T-helper 2 cell (primary cell): ENCODE results near the gene TMEM207.

Experiments
- DNase-seq, 5 experiments: peaks; one replicate each; pipeline versions ENCODE4 v3.0.0 to v3.0.0-alpha.2; 2012 to 2022

The TMEM207 gene

DNA sequence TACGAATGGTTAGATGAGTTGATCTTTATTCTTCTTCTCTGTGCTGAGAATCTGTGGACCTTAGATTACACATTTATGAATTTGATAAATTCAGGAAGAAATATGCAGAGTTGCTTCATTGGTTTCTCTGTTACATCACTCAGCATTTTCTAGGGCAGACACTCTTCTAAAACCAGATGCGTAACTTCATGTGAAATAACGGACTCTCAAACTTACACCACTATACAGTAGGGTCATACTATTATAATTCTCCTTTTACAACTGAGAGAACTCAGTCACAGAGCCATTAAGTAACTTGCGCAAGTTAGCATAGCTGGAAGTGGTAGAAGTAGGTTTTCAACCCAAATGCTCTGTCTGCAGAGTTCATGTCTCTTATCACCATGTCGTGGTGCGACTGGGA, 5.7 kb downstream of the TMEM207 start:
- DNase-seq, result no peak

DNA sequence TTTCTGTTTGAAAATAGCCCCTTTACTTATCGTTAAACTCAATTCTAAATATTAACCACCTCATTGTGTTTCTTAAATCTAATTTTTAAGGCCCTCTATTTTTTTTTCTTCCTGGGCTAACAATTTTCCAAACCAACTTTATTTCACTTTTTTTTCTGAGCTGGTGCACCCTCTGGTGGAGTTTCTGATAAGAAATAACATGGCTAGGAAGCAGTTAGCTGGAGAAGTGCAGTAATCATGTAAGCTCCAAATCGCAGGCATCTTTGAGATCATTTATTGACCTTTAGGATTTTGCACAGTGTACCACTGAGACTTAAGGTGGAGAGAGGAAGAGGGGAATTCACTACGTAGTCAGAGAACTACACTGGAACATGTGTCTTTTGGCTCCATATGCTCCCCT, 6.4 kb downstream of the TMEM207 start:
- no peak for DNase-seq

DNA sequence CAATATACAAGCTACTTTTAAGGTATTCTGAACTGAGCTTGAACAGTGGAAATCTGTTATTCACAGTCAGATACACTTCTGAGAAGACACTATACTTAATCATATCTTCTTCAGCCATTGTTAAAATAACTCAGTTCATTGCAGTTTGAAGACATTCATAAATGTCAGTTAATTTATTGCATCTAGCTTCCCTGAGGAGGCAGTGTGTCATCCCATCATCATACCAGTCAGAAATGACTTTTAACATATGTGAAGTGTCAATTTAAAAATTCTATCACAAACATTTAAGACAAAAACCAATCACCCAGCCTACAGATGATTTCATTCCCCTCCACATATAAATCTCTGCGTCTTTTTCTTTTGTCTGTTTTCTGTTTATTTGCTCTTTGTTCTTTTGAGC, 7.5 kb downstream of the TMEM207 start:
- no peak for DNase-seq

DNA sequence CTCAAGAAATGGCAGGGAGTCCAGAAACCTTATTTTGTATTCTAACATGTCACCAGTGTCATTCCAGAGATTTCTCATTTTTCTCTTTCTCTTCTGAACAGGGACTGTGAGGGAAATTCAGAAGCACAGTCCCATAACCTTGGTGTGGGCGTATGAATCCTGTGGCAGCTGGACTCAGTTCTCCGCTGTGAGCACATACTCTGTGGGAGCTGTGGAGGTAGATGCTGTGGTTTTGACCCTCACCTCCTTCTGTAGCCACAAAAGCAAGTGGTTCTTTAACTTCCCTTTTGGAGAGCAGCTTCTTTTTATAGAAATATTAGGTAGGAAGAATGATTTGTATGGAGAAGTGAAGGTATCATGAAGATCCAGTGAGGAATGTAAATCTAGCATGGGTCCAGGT, 13.4 kb downstream of the TMEM207 start:
- no peak for DNase-seq

DNA sequence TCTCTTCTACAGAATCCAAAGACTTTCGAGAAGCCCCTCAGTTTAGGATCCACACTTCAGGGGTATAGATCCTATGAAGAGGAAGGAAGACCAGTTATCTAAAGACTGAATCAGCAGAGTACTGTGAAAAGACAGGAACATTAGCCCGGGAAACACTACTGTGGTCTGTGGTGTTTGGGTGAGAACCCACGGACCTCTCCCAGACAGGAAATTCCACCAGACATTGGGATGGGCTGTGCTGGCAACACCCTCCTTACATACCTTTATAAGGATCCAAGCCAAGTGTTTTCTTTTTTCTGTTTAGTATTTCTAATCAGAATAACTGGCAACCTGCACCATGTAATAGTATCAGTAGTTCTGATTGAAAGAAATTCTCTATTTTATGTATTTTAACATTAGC, 14.1 kb downstream of the TMEM207 start:
- no peak for DNase-seq

DNA sequence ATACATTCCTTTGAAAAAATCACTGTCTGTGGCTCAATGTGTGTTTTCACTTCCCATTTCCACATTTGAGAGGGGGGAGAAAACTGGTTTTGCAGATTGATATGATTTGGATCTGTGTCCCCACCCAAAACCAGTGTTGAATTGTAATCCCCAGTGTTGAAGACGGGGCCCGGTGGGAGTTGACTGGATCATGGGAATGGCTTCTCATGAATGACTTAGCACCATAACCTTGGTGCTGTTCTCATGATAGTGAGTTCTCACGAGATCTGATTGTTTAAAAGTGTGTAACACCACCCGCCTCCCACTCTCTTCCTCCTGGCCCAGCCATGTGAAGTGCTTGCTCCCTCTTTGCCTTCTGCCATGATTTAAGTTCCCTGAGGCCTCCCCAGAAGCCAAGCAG, 16.1 kb downstream of the TMEM207 start:
- DNase-seq, result no peak

DNA sequence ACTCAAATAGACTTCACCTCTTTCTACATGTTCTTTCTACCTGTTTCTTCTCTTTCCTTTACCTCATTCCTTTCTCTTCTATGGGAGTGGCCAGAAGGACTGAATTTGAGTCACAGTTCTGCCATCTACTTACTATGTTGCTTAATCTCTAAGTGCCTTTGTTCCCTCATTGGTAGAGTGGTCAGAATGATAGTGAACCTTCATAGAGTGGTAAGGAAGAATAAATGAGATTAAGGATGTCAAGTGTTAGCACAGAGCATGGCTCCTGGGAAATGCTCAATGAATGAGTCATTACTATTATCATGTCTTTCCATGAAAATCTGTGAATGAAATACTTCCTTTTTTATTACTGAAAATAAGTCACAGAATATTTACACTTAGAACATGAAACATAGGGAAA, 17.5 kb downstream of the TMEM207 start:
- no peak for DNase-seq

DNA sequence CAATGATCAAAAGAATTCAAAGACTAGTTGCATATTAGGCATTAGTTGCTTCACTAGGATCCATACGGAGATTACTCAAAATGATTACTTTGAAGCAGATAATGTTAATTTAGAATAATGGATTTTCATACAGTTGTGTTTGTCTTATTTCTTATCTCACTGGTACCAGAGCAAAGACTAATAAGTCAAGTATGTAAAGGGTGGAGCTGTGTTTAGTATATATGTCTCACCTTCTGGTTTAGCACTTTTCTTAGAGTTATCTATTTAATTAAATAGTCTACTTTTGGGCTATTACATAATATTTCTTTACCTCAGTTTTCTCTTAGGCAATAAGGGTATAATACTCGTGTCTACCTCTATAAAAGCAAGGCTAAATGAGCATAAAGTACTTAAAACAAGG, 18.8 kb downstream of the TMEM207 start:
- no peak for DNase-seq

DNA sequence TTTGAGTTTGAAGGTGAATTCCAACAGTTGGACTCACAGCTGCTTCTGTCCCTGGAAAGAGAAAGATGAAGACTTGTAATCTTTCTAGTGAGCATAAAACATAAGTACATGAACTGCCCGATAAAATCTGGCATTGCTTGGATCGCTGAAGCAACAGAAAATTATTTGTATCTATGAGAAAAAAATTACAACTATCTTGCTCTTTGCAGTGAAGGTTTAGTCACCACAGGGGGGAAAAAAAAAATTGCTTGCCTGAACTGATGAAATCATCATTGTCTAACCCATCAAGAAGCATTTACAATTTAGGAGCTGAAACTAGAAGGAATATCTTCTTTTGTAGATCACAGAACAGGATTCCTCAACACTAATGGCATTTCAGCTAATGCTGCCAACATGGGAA, 20.0 kb downstream of the TMEM207 start:
- DNase-seq, result no peak

DNA sequence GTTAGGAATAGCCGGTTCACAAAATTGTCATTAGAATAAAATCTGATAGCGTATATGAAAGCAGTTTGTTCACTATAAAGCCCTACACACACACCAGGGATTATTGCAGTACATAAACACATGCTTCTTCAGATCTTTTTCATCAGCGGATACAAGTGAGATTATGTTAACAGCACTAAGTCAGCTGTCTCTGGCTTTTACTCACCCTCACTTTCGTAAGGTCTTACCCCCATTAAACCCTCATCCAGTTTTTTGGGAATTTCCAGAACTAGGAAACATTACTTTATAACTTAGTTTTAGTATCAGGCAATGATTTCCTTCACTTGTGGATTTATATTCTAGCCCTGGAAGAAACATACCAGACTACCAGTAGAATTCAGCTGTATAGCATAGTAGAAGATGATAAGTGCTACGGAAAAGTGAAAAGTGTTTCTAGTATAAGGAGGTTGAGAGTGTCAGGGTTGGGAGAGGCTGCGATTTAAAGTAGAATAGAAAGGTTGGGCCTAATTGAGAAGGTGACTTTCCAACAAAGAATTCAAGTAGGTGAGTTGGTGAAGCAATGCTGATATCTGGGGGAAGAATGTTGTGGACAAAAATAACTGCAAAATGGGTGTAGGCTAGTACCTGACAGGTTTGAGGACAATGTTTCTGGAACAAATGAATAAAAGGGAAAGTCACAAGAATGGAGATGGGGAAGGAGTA, 22.7 kb downstream of the TMEM207 start:
- DNase-seq, result no peak

DNA sequence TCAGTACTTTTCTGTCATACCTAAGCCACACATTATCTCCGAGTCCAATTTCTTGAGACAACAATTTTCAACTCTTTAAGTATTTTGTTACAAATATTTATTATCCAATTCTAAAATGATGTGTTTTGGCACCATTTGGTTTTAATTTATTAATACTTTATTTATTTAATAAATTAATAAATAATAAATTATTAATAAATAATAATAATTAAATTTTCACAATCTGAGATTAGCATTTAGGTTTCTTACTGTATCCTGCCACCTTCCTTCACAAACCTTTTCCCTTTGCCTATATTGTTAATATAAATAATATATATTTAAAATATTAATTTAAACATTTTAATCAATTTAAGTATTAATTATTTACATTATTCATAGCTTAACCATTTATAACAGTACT, 23.9 kb downstream of the TMEM207 start:
- no peak for DNase-seq

DNA sequence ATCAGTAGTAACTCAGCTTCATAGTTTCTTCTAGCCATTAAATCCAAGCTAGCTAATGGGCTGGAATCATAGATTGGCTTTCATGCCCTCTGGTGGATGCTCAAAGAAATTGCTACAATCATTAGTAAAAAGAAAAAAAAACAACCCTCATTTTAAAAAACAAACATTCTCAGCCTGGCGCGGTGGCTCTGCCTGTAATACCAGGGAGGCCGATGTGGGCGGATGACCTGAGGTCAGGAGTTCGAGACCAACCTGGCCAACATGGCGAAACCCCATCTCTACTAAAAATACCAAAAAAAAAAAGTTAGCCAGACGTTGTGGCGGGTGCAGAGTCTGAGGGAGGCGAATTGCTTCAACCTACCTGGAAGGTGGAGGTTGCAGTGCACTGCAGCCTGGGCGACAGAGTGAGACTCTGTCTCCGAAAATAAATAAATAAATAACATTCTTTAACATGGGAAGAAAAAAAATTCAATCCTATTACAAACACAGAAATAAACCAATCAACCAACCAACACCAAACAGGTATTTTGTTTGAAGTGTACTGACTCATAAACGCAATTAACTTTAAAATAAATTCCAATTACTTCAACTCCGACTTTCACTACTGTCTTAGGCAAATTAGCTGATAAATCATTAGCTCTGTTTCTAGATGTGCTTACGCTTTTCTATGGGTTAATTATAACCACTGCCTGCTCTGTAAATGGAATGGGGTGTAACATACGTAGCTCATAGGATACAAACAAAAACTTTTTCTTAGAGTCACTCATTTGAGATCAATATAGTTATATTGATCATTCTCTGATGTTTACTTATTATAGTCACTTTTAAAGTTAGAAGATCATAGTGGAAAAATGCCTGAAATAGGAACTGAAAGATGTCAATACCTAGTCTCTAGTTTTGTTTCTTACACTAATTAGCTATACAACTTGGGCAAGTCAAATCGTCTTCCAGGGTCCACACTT, 24.9 kb downstream of the TMEM207 start:
- peak in 4 of 5 experiments; percentile 3 to 70 (median 6) for DNase-seq

DNA sequence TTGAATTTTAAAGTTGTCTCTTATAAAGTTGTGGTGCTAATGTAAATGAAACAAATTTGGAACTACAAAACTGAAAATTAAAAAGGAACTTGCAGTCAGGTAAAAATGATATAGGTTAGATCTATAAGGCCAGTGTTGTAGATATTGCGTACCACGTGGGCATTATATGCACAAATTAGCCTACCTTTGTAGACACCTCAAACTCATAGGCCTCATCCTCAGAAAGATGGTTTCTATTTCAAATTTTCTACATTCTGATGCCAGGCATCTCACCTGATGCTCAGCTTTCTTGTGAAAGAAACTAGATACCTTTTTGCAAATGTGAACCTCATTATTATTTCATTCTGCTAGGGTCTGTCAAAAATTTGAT, 25.6 kb downstream of the TMEM207 start:
- no peak for DNase-seq

DNA sequence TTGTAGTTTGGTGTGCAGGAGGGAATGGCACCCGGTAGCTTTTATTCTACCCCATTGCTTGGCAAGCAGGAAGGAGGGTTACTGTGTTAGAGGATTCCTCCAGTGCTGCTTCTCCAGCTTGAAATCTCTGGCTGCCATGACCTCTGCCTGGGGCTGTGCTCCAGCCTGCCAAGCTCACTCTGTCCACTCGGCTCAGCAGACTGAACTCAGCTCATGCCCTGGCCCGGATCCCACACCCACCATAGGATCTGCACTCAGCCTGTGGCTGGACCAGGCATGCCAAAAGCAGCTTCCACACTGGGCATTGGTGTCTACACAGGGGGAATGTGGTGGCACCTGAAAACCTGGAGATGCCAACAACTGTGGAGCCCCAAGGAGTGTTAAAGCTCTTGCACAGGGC, 35.4 kb downstream of the TMEM207 start:
- no peak for DNase-seq

DNA sequence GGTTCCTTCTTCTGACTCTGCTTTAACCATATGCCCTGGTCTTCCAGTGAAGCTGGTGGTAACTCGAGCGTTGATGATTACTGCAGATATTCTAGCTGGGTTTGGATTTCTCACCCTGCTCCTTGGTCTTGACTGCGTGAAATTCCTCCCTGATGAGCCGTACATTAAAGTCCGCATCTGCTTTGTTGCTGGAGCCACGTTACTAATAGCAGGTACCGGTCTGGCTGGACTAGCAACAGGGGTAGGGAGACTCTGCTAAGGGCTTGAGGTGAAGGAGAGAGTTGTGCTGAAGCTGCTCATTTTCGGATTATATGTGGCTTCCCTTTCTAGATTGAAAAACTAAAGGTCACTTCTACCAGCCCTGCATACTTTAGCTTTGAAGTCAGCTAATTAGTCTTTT, 45.0 kb downstream of the TMEM207 start:
- no peak for DNase-seq

DNA sequence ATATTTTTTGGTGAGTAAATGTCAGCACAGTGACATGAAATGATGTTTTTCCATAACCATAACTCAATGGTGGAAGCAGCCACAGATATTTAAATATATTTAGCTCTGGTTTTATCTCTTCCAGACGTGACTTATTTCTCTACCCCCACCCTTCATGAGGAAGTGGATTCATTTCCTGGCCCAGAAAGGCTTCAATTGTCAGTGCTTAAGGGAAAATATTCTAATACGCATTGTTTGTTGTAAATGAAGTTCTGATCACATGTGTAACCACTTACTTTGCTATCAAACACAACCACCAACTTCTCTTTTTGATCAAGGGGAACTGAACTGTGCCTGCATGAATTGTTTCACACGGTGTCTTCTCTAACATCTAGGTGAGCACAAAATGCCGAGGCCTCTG, 47.7 kb downstream of the TMEM207 start:
- DNase-seq, result no peak

DNA sequence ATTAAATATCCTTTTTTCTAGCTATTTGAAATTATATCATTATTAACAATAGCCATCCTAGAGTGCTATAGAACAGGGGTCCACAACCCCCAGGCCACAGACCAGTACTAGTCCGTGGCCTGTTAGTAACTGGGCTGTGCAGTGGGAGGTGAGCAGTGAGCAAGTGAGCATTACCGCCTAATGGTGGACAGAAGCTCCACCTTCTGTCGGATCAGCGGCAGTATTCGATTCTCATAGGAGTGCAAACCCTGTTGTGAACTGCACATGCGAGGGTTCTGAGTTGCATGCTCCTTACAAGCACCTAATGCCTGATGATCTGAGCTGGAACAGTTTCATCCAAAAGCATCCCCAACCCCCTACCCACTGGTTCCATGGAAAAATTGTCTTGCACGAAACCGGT, 50.0 kb downstream of the TMEM207 start:
- DNase-seq, result no peak

DNA sequence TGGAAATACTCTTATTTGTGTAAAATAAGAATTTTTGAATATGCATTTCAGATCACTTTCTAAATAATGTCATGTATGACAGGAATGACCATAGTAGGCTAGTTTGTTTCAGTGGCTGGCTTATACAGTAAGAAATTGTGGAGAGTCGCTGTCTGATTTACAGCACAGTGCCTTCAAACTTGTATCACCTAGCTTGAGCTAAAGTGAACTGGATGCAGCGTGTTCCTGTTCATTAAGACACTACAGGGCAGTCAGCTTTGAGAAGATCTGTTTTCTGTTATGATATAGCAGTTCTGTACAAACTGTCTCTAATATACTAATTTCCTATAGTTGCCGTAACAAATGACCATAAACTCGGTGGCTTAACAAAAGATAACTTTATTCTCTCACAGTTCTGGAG, 51.8 kb downstream of the TMEM207 start:
- DNase-seq, result no peak

DNA sequence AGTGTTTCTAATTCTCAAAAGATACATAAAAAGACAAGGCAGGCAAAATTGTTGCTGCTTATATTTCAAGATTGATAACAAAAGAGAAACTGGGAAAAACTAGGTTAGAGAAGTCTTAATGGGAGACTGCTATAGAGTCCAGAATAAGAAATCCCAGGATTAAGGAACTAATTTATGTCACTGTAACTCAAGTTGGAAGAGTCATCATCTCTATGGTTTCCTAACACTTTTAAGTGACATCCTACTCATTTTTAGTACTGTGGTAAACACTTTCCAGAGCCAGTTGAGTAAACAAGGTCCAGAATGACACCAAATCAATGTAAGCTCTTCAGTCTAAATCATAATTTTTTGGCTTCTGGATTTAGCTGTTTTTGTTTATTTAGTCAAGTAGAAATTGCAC, 53.7 kb downstream of the TMEM207 start:
- DNase-seq, result no peak

DNA sequence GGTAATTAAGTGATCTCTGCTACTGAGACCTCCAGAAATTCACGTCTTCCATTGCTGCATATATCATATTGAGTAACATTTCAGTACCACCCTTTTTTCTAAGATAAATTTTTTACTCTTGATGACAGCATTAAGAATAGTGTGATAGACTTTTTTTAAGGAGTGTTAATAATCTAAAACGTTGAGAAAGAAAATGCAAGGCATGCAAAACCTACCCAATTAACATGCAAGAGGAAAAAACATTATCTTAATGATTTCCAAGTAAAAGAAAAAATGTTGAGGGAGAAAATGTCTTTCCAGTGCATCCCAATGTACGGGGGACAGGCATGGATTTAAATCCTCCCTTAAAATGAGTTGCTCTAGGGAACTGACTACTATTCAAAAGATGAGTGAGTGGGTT, 61.0 kb downstream of the TMEM207 start:
- no peak for DNase-seq

DNA sequence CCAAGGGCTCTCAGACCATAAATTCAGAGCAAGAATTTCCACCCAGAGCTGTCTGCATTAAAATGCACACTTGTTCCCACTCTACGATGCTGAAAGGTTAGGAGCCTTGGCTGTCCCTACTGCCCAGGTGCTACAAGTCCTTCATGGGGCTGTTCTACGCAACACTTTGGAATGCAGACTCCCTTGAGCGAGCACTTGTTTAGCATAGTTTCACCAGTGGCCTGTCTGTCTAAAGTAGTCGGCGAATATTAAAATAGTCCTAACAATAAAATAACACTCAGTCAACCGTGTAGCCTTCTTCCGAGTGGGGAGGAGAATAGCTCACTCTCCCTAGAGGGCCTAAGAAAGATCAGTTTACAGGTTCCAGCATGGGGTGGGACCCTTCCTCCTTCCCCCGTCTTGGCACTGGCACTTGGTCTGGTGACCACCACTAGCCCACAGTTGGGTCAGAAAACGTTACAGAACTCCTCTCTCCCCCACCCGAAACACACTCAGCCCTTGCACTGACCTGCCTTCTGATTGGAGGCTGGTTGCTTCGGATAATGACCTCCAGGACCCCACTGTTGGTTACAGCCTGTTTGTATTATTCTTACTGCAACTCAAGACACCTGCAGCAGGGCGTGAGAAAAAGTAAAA, 62.0 kb downstream of the TMEM207 start, which contains the start of gene CLDN16:
Gene CLDN16 (plus strand): TSS at position 586 of the 636 bp plus-strand sequence. CDS start 167 bp downstream, outside the sequence.
- DNase-seq, result no peak

DNA sequence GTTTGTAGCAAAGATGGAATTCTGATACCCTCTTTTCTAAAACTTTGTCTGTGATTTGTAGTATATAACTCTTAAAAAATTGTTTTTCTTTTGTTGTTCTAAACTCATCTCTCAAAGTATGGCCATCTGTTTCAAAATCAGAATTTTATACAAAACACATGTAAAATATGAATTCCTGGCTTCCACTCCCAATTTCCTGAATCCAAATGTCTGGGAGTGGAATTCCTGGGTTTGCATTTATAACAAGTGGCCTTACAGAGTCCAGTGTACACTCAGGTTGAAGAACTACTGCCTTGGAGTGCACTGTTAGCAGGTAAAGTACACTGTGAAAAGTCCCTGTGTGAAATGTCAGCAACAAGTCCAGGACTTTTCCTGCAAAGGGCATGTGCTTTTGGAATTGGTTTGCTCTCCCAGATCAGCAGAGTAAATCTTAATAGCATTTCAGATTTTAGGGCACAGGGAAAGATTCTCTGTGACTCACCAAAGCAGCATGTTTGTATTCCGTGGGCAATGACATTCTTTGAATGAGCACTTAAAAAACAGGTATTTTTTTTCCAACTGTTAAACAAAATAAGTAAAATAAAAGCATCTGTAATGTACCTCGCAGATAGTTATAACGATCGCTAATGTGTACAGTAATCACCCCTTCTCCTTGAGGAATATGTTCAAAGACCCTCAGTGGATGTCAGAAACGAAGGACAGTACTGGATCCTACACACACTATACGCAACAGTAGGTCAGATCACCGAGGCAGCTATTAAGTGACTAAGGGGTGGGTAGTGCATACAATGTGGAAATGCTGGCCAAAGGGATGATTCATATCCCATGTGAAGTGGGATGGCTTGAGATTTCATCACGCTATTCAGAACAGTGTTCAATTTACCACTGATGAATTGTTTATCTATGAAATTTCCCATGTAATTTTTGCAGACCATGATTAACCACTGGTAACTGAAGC, 63.7 kb downstream of the TMEM207 start:
- DNase-seq, result no peak
